ENCODE results near the gene HCAR2.
"Not testable (repeated sequence)": the region's sequence is repeated elsewhere in the genome, so short reads cannot be mapped to it uniquely, and the experiment has no call there.

The HCAR2 gene

DNA sequence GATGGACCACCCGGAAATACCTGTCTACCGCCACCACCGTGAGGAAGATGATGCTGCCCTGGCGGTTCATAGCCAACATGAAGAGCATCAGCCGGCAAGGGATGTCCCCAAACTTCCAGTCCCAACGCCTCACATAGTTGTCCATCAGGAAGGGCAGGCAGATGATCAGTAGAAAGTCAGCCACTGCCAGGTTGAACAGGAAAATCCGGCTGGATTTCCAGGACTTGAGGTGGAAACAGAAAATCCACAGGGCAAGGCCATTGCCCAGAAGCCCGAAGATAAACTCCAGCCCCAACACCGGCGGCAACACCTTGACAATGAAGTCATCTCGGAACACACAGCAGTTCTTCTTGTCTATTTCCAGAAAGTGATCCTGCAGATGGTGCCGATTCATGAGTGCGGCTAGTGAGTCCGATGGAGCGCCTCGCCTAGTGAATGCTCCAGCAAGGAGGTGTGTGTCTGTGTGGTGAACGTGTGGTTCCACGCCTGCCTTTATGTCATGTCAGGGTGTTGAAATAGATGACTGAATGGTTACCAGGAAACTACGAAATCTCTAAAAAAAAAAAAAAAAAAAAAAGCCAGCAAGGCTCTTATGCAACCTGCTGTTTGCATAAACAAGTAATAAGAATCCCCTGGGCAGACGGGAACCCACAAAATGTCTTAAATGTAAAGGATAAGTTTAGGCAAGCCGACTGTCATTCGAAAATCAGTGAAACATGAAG is at the start of gene HCAR2:
Gene HCAR2 (minus strand): TSS at position 468 of the 722 bp plus-strand sequence. CDS start 74 bp downstream, at position 394.
- DNase-seq (ENCODE audit: low read depth) = not testable (repeated sequence)

DNA sequence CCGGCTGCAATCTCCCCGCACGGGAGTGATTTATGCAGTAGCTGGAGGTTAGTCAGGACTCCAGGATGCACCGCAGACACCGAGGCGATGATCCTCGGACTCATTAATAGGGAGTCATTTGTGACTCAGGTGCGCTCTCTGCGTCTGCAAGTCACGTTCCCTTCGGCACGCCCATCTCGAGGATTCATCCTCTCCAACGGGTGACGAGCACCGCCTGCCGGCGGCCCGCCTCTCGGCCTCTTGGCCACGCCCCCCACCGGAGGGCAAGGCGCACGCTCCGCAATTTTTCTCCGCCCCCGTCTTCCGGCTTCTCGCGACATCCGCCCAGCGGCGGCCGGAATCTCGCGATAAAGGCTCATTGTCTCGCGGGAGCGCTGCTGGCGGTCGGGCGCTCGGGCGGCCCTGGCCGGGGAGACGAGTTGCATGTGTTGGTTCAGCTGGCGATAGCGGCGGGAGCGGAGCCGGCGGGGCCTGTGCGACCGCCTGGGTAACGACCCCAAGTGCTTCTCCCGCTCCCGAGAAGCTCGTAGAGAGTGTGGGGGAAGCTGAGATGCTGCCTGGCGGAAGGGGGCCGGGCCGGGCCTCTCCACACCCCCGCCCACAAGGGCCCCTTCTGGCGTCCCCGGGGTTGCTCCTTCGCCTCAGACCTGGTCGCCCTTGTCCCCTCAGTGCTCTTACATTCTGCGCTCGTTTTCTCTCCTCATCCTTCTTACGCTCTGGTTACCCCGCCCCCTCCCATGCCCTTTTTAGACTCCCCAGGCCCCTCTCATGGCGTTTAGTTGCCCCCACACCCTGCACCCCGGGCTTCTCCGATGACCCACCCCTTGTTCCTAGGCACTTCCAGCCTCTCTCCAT is 49.5 kb upstream of the HCAR2 start, which contains the start of gene DENR:
Gene DENR (plus strand): TSS at position 361 of the 855 bp plus-strand sequence. CDS start 878 bp downstream, outside the sequence.
- DNase-seq (ENCODE audit: low read depth) = peak; percentile 100

DNA sequence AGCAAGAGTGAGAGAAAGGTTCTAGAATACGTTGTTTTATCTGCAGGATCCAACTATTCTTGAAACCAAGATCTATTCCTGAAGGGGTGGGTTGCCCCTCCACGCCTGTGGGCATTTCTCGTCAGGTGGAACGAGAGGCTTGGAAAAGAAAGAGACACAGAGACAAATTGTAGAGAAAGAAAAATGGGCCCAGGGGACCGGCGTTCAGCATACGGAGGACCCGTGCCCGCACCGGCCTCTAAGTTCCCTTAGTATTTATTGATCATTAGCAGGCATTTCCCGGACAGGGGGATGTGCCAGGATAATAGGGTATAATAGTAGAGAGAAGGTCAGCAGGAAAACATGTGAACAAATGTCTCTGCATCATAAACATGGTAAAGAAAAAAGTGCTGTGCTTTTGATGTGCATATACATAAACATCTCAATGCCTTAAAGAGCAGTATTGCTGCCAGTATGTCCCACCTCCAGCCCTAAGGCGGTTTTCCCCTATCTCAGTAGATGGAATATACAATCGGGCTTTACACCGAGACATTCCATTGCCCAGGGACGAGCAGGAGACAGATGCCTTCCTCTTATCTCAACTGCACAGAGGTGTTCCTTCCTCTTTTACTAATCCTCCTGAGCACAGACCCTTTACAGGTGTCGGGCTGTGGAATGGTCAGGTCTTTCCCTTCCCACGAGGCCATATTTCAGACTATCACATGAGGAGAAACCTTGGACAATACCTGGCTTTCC is 47.8 kb upstream of the HCAR2 start:
- not testable (repeated sequence) for DNase-seq (ENCODE audit: low read depth)

DNA sequence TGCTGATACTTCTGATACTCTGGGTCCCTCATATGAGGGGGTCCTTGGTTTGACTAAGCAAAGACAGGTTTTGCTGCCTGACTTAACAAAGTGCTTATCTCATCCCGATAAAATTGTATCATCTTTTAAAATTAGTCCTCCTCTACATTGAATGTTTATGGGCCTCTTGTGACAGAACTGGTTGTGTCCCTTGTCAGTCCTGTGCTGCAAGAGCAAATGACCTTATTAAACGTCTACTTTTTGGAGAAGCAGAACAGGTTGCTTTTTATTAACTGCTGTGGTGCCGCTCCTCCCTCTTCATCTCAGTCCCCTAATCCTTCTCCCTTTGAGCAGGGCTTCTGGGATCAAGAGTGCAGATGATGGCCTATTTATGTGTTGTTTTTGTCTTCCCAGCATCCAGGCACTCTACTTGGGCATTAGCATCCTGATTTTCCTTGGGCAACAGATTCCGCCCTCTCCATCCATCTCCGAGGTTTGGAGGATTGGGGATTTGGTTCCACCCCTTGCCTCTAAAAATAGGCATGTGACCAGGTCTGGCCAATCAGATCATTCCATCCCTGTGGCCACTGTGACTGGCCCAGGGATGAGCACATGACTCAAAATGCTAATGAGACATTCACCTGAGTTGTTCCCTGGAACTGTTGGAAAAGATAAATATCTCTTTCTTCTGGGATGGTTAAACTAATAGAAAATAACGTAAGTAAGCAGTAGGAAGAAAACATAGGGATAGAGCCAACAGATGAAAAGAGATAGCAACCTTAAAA is 46.6 kb upstream of the HCAR2 start:
- DNase-seq (ENCODE audit: low read depth) = no peak

DNA sequence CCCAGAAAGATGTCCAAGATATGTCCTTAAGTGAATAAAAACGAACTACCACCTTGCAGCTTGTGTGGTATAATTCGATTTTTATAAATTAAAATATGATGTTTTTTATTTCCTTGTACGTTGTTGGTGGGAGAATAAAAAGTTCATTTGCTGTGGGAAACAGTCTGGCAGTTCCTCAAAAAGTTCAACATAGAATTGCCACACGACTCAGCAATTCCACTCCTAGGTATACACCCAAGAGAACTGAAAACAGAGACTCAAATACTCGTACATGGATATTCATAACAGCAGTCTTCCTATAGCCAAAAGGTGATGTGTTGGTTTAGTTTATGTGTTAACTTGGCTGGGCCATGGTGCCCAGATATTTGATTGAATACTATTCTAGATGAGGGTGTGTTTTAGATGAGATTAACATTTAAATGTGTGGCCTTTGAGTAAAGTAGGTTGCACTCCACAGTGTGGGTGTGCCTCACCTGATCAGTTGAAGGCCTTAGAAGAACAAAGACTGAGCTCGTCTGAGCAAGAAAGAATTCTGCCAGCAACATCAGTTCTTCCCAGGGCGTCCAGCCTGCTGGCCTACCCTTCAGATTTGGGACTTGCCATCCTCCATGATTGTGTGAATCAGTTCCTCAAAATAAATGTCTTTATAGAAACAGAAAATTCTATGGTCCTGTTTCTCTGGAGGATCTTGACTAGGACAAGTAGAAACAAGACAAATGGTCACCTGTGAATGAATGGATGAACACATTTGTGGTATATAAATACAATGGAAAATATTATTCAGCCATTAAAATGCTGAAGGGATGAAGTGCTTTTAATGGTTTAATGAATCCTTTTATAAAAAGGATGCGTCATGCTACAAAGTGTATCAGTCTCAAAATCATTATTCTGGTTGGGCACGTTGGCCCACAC is 44.3 kb upstream of the HCAR2 start:
- no peak for DNase-seq (ENCODE audit: low read depth)

DNA sequence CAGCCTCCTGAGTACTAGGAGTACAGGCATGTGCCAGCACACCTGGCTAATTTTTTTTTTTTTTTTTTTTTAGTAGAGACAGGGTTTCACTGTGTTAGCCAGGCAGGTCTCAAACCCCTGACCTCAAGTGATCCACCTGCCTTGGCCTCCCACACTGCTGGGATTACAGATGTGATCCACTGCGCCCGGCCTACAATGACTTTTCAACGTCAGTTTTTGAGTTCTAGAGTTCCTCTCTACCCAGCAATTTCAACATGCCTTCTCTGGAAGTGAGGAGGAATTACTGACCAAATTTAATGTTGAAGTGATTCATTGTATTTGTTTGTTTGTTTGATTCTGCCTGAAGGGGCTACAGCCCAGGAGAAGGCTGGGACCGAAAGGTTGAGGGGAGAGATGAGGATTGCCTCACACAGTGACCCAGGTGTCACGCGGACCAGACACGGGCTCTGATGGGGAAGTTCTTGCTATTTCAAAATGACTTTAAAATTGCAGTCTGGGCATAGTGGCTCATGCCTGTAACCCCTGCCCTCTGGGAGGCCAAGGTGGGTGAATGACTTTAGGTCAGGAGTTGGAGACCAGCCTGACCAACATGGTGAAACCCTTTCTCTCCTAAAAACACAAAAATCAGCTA is 40.9 kb upstream of the HCAR2 start:
- no peak for DNase-seq (ENCODE audit: low read depth)

DNA sequence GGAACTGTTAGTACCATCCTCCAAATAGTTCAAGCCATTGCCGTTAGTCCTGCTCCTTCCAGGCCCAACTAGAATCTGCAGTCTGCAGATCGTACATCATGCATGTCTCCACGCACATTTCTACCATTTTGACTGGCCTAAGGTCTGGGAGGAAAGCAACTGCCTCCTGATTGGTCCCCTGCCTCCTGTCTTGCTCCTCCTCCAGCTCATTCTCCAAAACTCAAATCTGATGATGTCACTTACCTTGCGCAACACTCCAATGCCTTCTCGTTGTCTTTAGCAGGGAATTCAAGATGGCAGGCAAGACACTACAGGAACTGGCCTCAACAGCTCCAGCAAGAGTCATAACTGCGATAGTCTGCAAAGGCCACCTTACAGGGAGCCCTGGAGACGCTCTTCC is 37.2 kb upstream of the HCAR2 start:
- DNase-seq (ENCODE audit: low read depth) = no peak

DNA sequence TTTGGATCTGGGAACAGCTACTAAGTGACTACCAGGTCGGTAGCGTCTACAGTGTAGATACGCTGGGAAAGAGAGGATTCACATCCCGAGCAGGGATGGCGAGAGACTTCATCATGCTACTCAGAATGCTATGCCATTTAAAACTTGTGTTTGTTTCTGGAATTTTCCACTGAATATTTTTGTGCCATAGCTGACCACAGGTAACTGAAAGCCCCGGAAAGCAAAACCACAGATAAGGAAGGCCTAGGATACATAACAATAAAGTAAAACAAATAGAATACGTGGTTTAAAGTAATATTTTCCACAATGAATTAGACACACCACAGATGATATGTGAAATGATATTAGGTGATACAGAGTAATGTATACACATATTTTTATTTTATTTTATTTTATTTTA is 35.4 kb upstream of the HCAR2 start:
- no peak for DNase-seq (ENCODE audit: low read depth)

DNA sequence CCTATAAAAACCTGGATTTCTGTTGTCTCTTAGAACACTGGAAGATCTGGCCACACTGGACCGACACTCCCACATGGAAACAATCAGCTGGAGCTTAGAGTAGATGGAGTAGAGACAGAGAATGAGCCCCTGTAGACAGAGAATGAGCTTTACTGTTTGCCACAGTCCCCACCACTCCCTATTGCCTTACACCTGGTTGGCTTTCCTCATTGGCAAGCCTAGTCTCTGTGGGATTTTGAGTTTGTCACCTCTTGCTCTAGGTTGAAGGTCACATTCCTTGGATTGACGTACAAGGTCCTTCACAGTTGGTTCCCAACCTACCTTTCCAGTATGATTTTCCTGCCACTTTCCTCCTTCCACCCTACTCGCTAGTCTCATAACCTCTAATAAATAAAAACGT is 29.5 kb upstream of the HCAR2 start:
- no peak for DNase-seq (ENCODE audit: low read depth)

DNA sequence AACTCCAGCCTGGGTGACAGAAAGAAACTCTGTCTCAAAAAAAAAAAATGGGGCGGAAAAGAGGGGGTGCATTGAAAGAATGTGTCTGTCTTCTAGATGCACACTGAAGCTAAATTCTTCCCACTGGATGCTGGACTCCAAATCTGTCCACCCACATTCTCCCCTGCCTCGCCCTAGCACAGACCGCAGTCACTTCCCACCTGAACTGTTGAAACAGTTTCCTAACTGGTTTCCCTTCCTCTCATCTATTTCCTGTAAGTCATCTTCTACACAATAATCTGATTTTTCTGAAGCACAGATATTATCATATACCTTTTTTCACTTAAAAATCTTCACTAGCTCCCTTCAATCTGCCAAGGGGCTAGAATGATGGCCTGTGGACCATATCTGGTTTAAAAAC is 29.0 kb upstream of the HCAR2 start:
- DNase-seq (ENCODE audit: low read depth) = peak; percentile 15

DNA sequence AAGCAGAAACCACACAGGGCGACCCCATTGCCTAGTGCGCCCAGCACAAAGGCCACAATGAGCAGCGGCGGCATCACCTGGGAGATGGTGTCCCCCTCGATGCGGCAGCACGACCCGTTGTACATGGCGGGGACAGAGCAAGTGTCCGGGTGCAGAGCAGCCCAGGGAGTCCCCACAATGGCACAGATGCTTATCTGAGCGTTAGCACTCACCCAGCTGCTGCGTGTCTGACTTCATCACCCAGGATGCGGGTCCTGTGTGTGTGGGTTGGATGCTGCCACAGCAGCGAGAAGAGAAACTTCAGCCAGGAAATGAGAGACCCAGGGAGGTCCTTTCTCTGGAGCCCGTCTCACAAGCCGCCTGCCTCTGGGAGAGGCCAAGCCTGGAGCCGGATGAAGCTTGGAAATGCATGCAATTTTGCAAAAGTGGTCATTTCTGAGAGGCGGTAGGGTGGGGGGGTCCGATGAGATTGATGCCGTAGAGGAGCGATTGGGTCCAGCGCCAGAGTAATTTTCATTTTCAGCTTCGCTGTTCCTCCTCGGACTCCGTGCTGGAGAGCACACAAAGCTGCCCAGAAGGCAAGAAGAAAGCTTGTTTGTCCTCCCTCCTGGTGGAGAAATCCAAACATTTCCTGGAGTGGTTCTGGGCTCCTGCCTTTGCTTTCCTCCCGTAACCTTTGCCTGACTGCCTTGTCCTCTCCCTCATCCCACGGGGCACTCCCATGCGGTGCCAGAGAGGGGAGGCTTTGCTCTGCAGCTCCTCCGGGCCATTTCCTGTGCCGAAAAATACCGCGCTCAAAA is 27.3 kb upstream of the HCAR2 start, which contains the start of gene HCAR1:
Gene HCAR1 (minus strand): TSS at position 630 of the 800 bp plus-strand sequence. CDS start 505 bp downstream, at position 125.
- peak; percentile 60 for DNase-seq (ENCODE audit: low read depth)

DNA sequence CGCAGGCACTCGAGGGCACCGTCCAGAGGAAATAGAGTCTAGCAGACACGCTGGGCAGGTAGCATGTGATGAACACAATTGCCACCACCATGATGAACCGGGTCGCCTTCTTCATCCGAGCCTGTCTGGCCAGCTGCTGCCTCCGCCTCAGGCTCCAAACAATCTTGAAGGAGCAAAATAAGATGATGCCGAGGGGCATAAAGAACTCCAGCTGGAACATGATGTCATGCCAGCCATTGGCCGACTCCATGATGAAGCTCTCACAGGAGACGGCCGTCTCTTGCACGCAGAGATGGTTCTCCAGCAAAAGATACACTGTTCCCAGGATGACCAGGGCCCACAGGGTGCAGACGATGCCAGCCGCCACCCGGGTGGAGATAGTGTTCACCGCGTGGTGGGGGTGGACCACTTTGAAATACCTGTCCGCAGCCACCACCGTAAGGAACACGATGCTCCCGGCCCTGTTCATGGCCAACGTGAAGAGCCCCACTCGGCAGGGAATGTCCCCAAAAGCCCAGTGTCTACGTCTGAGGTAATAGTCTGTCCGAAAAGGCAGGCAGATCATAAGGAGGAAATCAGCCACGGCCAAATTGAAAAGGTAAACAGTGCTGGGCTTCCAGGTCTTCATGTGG is 26.5 kb upstream of the HCAR2 start:
- no peak for DNase-seq (ENCODE audit: low read depth)

DNA sequence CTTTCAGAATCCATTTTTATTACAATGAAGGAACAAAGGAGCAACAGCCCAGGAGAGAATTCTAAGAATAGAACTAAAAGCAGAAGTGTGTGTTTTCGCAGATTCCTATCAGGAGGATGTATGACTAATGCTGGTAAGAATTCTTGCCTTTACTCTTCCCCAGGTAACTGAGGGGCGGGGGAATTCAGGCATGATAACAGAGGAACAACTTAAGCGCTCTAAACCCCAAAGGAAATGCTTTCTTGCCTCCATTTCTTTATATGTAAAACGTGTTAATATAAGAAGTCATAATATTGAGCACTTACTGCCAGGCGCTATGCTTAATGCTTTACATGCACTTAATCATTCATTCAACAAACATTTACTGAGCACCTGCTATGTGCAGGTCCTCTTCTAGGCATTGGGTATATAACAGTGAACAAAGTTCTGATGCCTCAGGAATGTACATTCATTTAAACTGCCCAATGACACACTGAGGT is 23.0 kb upstream of the HCAR2 start:
- DNase-seq (ENCODE audit: low read depth) = no peak

DNA sequence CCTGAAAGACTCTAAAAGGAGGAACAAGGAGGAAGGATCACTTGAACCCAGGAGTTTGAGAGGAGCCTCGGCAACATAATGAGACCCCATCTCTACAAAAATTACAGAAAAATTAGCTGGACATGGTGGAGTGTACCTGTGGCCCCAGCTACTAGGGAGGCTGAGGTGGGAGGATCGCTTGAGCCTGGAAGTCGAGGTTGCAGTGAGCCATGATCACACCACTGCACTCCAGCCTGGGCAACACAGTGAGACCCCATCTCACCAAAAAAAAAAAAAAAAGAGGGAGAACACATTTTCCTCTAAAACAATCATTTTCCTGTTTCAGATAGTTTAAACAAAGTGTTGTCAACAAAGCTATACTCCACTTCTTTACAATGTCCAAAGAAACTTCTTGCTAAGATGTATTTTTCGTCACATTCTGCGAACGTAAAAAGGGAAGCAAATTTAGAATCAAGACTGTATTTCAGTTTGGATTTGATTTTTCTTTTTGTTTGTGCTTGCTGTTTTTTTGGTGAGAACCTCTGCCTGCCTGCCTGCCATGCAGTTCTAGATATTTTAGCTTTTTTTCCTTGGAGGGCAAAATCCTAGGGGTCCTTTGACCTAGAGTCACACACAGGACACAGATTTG is 22.4 kb upstream of the HCAR2 start:
- no peak for DNase-seq (ENCODE audit: low read depth)

DNA sequence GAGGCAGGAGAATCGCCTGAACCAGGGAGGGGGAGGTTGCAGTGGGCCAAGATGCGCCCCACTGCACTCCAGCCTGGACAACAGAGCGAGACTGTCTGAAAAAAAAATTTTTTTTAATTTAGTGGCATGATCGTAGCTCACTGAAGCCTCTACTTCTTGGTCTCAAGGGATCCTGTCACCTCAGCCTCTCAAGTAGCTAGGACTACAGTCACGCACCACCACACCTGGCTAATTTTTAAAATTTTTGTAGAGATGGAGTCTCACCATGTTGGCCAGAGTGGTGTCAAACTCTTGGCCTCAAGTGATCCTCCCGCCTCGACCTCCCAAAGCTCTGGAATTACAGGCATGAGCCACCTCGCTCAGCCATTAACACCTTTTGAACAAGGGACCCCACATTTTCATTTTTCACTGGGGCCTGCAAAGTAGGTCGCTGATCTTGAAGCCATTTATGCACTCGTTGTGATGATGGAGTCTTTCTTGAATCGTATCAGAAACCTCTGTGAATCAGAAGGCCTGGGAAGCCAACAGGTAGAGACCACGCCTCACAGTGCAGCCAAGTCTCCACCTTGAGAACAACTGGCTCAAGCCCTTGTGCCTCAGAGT is 21.6 kb upstream of the HCAR2 start:
- no peak for DNase-seq (ENCODE audit: low read depth)

DNA sequence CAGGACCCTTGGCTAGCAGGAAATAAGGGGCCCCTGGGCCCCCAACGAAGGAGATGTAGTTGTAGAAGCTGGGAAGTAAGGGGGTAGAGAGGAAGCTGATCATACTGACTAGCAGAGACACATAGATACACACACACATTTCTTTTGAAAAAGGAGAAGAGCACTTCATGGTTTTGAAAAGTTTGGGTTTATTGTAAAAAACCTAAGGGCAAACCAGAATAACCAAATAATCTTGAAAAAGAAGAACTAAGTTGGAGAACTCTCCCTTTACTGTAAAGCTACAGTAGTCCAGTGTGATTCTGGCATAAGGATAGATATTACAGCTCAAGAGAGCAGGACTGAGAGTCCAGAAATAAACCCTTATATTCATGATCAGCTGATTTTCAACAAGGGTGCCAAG is 19.2 kb upstream of the HCAR2 start:
- no peak for DNase-seq (ENCODE audit: low read depth)

DNA sequence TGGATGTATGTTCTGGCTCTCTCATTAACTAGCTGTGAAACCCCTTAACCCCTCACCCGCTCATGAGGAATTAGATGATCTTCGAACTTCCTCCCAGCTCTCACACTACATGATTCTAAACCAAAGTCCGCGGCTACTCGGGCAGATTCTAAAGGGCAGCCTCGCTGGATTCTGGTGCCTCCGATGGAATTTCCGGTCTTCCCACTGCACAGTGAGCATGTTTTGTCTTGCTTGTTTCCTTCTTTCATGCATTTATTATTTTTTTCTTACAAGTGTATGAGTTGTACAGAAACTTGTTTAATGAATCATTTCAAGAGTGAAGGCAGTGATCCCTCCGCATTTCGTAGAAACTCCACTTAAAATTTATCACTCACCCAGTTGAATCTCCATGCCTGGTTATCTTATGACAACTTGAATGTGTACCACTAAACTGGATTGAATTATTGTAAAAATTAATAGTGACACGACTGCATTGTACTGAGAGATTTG is 17.9 kb upstream of the HCAR2 start:
- no peak for DNase-seq (ENCODE audit: low read depth)
